CD4-positive, alpha-beta T cell treated with Interleukin-1 beta for 1 hour (primary cell): Measurements from ENCODE around the gene SNX32.

Experiments
- DNase-seq, 2 donors: peaks; one replicate each; pipeline ENCODE4 v3.0.0-alpha.2; 2020 to 2022

Gene SNX32

DNA sequence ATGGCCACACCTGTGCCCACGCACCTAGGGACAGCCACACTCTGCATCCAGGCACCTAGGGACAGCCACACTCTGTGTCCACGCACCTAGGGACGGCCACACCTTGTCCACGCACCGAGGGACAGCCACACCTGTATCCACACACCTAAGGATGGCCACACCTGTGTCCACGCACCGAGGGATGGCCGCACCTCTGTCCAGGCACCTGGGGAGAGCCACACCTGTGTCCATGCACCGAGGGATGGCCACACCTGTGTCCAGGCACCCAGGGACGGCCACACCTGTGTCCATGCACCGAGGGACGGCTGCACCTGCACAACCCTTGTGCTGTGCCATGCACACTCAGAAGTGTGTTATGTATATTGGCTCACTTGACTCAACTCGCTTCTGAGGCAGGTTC is 36.1 kb upstream of the SNX32 start:
- DNase-seq, result no peak

DNA sequence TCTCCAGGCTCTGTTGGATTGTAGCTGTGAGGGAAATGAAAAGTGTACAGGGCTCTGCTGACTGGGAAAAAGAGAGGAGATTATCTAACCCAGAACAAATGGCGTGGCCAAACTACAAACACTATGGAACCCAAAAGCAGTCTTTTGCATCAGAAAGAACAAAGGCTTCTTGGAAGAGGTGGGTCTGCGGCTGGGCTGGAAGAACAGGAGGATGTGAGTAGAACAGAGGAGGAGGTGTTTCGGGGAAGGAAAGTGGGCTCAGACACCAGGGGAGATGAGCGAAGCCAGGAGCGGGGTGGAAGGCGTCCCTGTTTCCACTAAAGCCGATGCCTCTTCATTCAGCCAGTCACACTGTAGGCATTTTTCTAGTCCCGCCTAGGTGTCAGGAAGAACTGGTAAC is 34.9 kb upstream of the SNX32 start:
- DNase-seq, result no peak

DNA sequence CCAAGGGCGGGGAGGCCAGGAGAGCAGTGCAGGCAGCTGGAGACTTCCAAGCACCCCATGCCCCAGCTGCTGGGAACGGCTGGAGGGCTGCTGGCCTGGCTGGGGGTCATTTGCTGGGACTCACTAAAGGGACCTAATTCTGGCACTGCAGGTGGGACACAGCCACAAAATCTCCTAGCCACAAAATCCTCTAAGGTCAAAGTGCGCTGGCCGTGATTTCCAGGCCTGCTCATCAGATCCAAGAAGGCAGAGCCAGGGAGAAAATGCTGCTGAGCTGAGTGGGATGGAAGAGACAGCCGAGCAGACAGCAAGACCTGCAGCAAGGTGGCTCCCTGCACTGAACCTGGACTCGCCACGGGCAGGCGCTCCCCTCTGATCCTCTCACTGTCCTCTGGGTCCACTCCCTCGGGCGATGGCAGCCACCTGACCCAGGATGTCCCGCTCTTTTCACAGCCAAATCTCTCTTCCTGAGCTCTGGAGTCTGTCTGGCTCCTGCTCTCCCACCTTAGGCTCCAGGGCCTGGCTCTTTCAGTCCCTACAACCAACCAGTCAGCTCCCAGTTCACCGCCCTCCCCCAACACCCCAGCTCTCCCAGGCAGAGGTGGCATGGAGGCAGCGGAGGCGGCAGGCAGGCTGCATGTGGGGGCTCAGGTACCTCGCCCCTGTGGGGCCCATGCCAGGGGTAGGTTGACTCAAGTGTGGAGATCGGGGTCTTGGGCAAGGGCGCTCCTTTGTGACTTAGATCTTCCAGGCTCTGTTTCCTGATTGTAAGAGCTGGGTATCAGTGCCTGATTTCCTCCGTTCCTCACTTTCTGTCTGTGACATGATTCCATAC is 32.4 kb upstream of the SNX32 start:
- no peak for DNase-seq

DNA sequence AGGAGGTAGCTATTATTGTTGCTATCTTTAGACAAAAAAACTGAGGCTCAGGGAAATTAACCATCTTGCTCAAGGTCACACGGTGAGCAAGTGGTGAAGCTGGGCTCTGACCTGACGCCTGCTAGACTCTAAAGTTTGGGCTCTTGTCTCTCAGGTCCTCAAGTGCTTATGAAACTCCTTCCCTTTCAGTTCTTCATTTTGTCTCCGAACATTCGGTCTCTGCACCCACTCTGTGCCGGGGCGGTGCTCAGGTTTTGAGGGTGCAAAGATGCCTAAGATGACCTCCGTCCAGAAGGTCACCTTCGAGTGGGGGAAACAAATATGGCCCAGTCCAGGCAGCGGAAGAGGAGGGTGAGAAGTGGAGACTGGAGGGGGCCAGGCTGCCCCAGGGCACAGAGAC is 30.9 kb upstream of the SNX32 start:
- no peak for DNase-seq

DNA sequence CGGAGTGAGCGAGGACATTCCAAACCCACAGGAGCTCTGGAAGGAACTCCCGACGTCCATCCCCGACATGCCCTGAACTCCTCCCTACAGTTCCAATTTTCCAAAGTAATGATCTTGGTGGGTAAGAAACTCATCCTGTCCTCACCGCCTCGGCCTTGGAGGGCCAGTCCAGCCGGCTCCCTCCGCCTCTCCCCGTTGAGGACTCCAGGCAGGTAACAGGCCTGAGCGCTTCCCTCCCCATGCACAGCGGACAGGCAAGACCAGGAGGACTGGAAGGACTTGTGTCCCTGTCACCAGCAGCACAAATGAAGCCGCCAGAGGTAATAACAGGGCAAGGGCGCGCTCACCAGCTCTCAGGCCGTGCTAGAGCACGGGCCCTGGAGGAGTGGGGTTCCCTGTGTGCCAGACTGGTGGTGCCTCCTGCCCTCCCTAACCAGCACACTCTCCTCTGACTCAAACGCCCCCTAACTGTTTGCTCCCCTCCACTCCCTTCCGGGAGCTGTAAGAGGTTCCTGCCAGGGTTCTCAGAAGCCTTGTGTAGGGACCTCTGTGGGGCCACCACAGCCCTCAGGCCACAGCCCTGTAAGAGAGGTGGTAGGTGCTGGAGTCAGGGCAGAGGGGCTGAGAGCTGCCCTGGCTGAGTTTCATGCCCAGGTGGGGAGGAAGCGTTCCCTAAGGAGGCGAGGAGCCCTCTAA is 29.8 kb upstream of the SNX32 start:
- no peak for DNase-seq

DNA sequence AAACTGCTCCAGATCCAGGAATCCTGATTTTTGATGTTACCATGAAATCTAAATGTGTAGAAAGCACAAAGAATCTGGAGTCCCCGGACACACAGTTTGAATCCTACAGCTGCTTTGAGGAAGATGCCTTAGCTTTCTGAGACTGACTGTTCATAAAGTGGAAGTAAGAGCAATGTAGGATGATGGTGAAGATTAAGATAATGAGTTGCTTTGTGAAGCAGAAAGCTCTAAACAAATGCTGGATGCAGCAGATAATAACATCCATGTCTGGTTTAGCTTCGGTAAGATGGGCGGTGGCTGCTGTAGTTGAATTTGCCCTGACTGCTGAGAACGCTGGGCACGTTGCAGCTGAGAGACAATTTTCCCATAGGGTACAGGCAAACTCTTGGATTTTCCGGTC is 26.8 kb upstream of the SNX32 start:
- DNase-seq, result no peak

DNA sequence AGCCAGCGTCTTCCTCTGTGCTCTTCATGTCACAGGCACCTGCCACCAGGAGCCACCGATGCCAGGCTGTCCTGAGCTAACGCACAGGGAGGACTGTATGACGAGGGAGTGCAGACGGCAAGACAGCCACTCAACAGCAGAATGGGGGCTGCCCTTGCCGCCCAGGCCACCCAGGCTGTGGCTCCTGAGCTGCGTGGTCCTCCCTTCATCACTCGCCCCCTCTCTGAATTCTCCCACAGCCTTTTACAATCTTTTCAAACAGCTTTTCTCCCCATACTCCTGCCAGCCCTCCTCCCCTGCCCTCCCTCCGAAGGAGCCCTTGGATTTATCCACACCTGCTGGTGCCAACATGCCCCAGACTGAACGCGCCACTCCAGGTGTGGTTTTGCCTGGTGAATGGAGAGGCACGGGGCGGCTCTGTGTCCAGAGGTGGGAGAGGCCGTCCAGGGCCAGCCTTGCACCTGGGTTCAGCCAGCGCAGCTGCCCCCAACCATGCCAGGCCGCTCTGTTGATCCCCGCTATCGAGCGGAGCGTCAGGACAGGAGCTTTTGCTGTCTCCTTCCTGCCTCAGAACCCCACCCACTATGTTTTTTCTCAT is 24.9 kb upstream of the SNX32 start:
- DNase-seq, result no peak

DNA sequence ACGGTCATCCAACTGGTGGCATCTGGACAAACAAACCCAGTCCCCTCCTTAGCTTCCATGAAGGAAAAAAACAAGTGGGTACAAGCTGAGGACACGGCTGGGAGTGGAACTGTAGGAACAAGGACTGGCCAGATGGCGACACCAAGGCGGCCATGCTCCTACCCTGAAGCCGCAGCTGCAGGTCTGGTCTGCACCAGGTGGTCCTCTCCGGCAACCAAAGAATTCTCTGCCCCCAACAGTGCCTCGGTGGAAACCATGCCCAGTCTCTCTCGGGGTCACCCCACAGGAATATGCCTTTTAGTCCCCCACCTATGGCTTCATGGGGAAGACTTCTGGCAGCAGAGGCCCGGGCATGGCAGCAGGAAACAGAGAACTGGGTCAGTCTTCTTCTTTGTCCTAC is 24.3 kb upstream of the SNX32 start:
- DNase-seq, result no peak

DNA sequence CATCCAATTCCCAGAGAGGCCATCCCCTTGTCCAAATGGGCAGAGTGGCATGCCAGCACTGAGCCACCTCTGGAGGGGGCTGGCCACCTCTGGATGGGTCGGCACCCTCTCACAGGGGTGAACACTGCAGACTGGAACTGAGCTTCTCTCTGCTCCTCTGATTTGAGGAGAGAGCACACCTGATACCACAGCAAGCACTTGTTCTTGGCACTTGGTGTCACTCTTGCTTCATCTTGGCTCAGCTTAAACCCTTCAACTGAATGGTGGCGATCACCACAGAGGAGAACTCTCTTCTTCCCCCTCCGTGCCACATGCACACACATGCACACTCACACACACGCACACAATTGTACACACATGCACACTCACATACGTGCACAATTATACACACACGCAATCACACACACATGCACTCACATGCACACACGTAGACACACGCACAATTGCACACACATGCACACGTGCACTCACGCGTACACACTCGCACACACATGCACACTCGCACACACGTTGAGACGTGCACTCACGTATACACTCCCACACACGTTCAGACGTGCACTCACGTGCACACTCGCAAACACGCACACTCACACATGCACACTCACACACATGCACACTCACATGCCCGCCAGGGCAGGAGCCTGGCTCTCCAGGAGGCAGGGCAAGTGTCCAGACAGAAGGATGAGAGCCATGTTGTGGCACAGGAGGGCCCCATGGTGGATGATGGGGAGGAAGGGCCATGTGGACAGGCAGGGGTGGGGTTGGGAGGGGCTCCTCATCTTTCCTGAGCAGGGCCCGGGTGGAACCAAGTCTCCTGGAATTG is 23.5 kb upstream of the SNX32 start:
- peak; percentile 15 to 28 for DNase-seq

DNA sequence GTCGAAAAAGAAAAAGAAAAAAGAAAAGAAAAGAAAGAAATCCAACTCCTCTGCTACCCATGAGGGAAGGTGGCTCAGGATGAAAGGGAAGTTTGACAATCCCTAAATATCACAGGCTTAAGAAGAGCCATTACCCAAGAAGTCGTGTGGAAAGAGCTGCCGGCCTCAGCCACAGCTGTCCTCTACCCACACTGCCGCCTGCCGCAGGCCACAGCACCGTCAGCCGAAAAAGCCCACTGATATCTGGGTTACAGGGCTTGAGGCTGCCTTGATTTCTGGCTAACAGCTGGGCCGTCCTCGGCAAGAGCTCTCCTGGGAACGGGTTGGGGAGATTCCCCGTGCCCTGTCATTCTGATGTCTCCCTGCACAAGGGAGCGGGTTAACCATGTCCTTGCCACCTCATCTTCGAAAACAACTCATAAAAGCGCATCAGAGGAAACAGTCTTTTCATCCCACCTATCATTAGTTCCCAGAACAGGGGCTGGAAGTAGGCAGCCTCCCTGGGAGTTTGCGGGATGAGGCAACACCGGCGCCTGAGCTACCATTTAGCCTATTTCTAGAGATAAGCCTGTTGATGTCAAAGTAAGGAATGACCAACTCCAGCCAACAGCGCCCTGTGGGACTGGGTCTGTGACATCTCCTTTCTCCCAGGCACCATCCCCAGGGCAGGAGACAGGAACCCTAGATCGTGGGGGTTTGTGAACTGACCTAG is 21.8 kb upstream of the SNX32 start:
- DNase-seq, result no peak

DNA sequence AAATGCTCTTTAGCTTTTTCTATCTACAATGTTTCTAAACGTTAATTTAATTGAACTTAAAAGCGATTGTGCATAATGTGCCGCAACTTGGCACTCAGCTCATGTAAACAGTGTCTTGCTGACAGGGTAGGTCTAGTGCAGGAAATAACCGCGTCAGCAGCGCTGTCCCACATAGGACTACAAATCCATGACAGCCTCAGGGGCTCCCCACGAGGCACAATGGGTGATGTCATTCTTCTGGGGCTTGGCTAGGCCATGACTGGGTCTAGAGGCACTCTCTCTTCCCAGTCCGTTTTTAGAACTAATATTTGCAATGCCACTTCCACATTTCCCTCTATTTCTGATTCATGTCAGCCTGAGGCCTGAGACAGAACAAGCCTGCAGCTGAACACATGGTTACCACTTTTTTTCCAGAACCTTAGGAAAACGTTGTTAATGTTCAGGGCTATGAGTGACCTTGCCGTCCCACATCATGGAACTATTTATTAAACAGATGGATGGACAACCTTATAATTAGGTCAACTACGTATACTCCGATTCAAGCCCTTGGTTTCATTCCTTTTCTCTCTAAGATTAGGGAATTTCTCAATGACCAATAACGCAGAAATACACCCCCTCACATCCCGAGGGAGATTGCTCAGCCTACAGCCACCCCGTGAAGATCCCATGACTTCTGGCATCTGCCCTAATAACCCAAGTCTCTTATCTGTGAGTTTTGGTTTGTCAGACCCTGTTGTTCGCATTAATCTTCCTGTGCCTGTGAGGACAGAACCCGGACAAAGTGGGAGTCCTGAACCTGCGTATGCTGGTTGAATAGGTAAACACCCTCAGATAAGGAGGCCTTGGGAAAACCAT is 19.4 kb upstream of the SNX32 start:
- peak in 1 of 2 donors; percentile 51 for DNase-seq

DNA sequence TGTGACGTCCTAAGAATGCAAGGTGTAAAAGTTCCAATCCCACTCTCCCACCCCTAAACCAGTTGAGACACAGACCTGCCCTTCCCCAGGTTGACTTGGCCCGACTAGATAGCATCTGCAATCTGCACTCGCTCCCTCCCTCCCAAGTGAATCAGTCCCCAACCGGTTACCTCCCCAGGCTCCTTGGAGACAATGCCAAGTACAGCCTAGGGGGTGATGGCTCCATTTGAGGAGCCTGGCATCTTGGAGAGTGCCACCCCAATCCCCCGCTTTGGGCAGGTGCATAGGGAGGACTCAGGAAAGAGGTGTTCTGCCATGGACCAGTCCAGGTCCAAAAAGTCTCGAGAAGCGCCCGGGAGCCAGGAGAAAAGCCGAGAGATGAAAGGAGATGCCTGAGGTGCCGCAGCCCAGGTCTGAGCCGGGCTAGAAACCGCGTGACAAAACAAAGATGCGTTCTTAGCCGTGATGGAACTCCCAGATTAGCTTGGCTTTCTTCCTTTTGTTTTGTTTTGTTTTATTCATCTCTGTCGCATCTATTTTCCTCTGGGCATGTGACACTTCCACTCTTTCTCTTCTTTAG is 18.7 kb upstream of the SNX32 start:
- DNase-seq, result no peak

DNA sequence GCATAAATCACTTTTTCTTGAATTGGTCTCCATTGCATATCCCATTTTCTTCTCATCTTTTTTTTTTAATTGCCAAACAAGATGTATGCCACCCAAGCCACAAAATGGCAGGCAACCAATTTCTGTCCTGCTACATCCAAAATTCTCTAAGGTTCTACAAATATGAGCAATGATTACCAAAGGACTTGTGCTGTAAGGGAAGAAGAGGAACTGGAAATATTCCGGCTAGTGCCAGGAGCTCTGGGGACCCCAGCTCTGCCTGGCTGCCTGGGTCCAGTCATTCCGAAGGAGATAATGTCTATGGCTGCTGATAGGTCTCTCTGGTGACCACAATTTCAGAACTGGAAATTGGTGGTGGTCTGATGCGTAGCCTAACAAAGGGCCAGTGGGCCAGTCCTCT is 17.1 kb upstream of the SNX32 start:
- no peak for DNase-seq

DNA sequence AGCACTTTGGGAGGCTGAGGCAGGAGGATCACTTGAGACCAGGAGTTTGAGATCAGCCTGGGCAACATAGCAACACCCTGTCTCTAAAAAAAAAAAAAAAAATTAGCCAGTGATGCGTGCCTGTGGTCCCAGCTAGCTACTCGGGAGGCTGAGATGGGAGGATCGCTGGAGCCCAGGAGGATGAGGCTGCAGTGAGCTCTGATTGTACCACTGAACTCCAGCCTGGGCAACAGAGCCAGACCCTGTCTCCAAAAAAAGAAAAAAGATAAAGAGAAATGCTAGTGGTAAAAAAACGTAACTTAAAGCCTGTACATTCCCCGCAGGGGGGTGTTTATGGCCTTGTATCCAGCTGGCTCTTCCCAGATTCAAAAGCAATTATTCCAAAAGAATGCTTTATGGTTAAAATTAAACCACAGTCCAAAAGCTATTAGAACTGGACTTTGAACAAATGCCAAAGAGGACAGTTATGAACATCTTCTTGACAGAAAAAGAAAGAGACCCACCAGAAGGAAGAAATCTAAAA is 16.4 kb upstream of the SNX32 start:
- no peak for DNase-seq

DNA sequence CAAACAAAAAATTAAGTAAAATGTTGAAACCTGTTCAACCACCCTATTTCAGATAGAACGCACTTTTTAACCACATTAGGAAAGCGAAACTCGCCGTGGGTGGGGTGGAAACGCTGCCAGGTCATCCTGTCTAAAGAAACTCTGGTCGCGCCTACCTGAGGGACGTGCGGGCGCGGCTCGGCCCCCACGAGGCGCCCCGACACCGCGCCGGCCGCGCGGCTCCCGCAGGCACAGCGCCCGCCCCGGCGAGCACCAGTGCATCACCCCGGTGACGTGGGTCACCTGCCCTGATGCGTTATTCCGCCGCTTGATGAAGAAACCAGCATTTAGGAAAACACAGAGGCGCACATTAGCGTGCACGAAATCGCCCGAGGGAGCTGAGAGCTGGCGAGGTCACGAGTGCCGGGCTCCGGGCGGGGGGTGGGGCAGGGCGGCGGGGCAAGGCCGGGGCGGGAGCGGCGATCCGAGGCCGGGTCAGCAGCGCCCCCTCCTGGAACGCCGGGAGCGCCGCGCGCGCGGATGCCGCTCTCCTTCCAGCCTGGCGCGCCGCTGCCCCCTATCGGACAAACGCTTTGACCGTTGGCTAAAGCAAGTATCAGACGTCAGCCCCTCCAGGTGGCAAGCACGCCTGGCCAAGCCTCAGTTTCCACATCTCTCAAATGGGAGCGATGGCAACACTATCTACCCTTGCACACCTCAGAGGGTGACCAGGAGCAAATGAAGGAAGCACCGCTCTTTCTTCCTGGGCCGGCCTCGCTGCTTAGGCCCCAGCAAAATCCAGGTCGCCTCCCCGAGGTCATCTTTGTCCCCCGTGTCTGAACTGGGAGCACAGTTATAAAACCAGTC is 15.7 kb upstream of the SNX32 start:
- peak; percentile 90 to 92 for DNase-seq

DNA sequence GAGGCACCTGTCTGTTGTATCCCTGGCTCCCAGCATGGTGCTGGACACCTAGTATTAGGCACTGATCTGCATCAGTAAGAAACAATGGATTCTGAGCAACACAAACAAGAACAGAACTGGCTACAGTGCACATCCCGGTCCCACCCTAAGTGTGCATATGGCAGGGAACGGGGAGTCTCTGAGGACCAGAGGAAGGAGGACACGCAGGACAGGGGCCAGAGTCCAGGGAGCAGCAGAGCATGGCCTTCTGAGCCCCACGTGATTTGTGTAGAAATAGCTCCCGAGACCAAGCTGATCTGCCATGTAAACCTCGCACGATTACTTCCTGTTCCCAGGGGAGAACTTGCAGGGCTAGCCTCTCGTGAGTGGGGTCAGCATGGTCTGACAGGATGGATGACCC is 12.7 kb upstream of the SNX32 start:
- no peak for DNase-seq

DNA sequence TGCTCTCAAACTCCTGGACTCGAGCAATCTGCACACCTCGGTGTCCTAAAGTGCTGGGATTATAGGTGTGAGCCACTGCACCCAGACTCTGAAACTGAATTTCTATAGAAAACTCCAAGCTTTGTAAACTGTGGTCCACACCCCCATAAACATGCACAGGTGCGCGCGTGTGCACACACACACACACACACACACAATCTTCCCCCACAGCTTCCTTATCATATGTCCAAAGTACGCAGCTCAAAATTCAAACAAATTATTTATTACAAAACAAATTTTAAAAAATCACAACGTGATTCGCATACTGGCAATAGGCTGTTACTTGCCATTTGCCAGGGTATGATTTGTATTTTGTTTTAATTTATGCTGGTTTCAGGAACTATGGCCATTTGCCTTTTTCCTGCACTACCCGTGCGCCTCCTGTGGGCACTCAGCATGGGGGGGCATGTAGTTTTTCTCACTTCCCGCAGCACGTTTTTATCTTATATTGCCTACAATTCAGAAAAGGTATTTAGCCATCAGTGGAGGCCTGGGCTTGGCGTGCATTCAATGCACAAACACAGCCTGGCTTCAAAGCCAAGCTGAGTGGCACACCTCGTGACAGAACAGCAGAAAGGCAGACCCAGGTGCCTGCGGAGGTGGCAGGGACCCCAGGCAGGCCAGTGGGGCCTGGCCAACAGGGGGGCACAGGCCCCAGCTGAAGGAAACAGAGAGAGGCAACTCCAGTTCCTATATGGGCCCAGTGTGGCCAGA is 10.8 kb upstream of the SNX32 start:
- no peak for DNase-seq

DNA sequence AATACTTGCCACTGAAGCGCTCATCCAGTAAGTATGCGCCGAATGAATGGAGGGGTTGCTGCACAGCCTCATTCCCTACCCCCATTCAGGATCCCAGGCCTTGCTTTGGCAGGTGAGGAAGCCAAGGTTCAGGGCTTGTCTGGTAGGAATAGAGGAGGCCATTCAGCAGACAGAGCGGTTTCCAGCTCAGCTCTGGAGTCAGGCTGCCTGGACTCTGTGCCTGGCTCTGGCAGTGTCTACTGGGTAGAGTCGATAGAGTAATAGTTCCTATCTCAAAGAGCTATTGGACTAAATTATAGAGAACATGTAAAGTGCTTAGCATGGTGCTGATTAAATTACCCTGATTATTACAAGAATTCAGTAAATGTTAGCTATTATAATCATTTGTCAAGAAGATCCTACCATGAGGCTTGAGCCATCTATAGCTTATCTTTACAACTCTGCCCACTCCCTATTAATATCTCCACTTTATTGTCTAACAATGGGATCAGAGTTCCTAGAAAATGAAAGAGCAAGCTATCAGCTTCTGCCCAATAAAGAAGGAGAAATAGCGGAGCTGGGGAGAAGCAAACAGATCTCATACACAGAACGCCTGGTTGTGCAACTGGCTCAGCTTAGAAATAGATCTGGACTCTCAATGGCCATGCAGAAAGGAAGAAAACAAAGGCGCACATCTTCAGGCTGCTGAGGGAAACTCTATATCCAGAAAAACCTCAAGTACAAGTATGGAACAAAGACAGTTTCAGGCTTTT is 6.6 kb upstream of the SNX32 start:
- DNase-seq, result no peak
